ENCODE results near the gene PMEL. TPM values are rescaled to one million over a fixed set of nuclear protein-coding genes. Genes with fewer than 3 reads are reported as not detected.

Gene PMEL
- total RNA-seq, 2 donors from 2014 or later = 17.2 to 20.8 TPM

GRCh38 chr12:55955800-55956508, 9.9 kb downstream of the PMEL start:
- no peak overlapping the region for H3K4me3 Mint-ChIP-seq
- H3K36me3 Mint-ChIP-seq (ENCODE audit: low read depth) = no peaks in the 10 kb centered on the region
- 93 to 94% methylated on average over 5 to 6 of the region's 6 CpGs for WGBS, 2 experiments (ENCODE audit: insufficient coverage in 1 of 2, insufficient read length in 1 of 2)
- Histone ChIP-seq H3K27me3 (ENCODE audit: control insufficient read depth, insufficient read depth, low read length, poor library complexity, severe bottlenecking) (no peaks in the 10 kb centered on the region), H3K9ac (ENCODE audit: extremely low read depth, low read length, poor library complexity, severe bottlenecking) (no peak overlapping the region), H3K27ac (ENCODE audit: low read depth, low read length) (no peak overlapping the region), H3K36me3 (ENCODE audit: control insufficient read depth, insufficient read depth, low read length) (no peaks in the 10 kb centered on the region), H3K4me1 (ENCODE audit: control insufficient read depth, insufficient read depth, low read length) (peaks cover 5% of the 10 kb centered on the region), H3K4me3 (ENCODE audit: low read length) (no peak overlapping the region), H3K9me3 (ENCODE audit: control insufficient read depth, low read length) (no peaks in the 10 kb centered on the region)
- DNase-seq = peak; percentile 89
- no peaks in the 10 kb centered on the region for H3K9me3 Mint-ChIP-seq
- no peak overlapping the region for H3K27ac Mint-ChIP-seq
- peak; percentile 66 for TF ChIP-seq CTCF (conservative IDR thresholded peaks at IDR 0.05)
- H3K4me1 Mint-ChIP-seq = peaks cover 4% of the 10 kb centered on the region
- no peaks in the 10 kb centered on the region for H3K27me3 Mint-ChIP-seq (ENCODE audit: insufficient read depth)

GRCh38 chr12:55955344-55955743, 10.5 kb downstream of the PMEL start:
- no peak for TF ChIP-seq CTCF (conservative IDR thresholded peaks at IDR 0.05)
- no peak overlapping the region for H3K27ac Mint-ChIP-seq
- no peak overlapping the region for H3K4me3 Mint-ChIP-seq
- Histone ChIP-seq H3K9ac (ENCODE audit: extremely low read depth, low read length, poor library complexity, severe bottlenecking) (no peak overlapping the region), H3K4me3 (ENCODE audit: low read length) (no peak overlapping the region), H3K36me3 (ENCODE audit: control insufficient read depth, insufficient read depth, low read length) (no peaks in the 10 kb centered on the region), H3K27ac (ENCODE audit: low read depth, low read length) (no peak overlapping the region), H3K27me3 (ENCODE audit: control insufficient read depth, insufficient read depth, low read length, poor library complexity, severe bottlenecking) (no peaks in the 10 kb centered on the region), H3K4me1 (ENCODE audit: control insufficient read depth, insufficient read depth, low read length) (peaks cover 5% of the 10 kb centered on the region), H3K9me3 (ENCODE audit: control insufficient read depth, low read length) (no peaks in the 10 kb centered on the region)
- H3K27me3 Mint-ChIP-seq (ENCODE audit: insufficient read depth) = no peaks in the 10 kb centered on the region
- no peaks in the 10 kb centered on the region for H3K36me3 Mint-ChIP-seq (ENCODE audit: low read depth)
- H3K9me3 Mint-ChIP-seq = no peaks in the 10 kb centered on the region
- DNase-seq = no peak
- H3K4me1 Mint-ChIP-seq = peaks cover 4% of the 10 kb centered on the region
- 85 to 87% methylated on average over 3 to 4 of the region's 4 CpGs for WGBS, 2 experiments (ENCODE audit: insufficient coverage in 1 of 2, insufficient read length in 1 of 2)

- DNase-seq = no peak
- no peaks in the 10 kb centered on the region for H3K4me1 ChIP-seq (ENCODE audit: control insufficient read depth, insufficient read depth, low read length)
- H3K4me3 Mint-ChIP-seq = no peak overlapping the region
- no peaks in the 10 kb centered on the region for H3K36me3 ChIP-seq (ENCODE audit: control insufficient read depth, insufficient read depth, low read length)
- H3K27ac ChIP-seq (ENCODE audit: low read depth, low read length) = no peak overlapping the region
- no peaks in the 10 kb centered on the region for H3K9me3 ChIP-seq (ENCODE audit: control insufficient read depth, low read length)
- H3K27me3 ChIP-seq (ENCODE audit: control insufficient read depth, insufficient read depth, low read length, poor library complexity, severe bottlenecking) = no peaks in the 10 kb centered on the region
- H3K27ac Mint-ChIP-seq = no peak overlapping the region
- no peaks in the 10 kb centered on the region for H3K4me1 Mint-ChIP-seq
- no peak overlapping the region for H3K9ac ChIP-seq (ENCODE audit: extremely low read depth, low read length, poor library complexity, severe bottlenecking)
- WGBS, 2 experiments (ENCODE audit: insufficient coverage in 1 of 2, insufficient read length in 1 of 2) = 93 to 97% methylated on average over 2 to 3 of the region's 6 CpGs
- H3K9me3 Mint-ChIP-seq = no peaks in the 10 kb centered on the region
- H3K27me3 Mint-ChIP-seq (ENCODE audit: insufficient read depth) = peaks cover 3% of the 10 kb centered on the region
- H3K36me3 Mint-ChIP-seq (ENCODE audit: low read depth) = no peaks in the 10 kb centered on the region
- no peak for TF ChIP-seq CTCF (conservative IDR thresholded peaks at IDR 0.05)
- H3K4me3 ChIP-seq (ENCODE audit: low read length) = no peak overlapping the region
Observed at GRCh38 chr12:55946553-55946952, 19.3 kb downstream of the PMEL start.

Data from endodermal cell (in vitro differentiated cells).